ENCODE data around the gene EIF4G1. TPM values are rescaled to one million over a fixed set of nuclear protein-coding genes. Genes with fewer than 3 reads are reported as not detected.

Gene EIF4G1
- total RNA-seq, 1 experiment from 2014 or later = 496 TPM

DNA sequence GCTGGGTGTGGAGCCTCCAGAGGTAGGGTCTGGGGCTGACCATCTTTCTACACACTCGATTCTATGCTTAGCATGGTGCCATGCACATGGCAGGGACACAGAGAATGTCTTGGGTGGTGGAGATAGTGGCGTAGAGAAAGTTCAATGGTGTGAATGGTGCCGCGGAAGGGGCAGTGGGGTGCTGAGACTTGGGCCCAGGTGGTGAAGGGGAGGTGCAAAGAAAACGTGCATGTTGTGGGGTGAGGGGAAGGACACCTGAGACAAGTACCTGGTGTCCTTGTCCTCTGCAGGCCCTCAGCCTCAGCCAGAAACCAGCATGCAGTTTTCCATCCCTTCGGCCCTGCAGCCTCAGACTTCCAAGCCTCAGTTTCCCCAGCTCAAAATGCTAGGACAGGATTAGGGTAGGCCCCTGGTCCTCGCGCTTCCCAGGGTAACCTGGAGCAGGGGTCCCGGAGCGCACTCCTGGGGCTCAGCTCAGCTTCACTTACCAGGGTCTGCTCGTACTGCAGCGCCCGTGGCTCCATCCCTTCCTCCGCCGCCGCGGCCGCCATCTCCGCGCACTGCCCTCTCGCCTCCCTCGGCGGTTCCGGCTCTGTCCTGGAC is 46.6 kb downstream of the EIF4G1 start (continued):
- TF ChIP-seq TCF7L2 (IDR thresholded peaks at IDR 0.05; ENCODE audit: borderline replicate concordance, extremely low read depth, insufficient read depth, insufficient read length) (no peak), SRF (IDR thresholded peaks at IDR 0.05; ENCODE audit: low read depth) (no peak), EZH2 (IDR thresholded peaks at IDR 0.05) (no peak), CEBPB (IDR thresholded peaks at IDR 0.05; ENCODE audit: low read depth) (no peak), CBX3 (IDR thresholded peaks at IDR 0.05; ENCODE audit: low read depth) (no peak), RAD21 (IDR thresholded peaks at IDR 0.05; ENCODE audit: low read depth) (no peak)

DNA sequence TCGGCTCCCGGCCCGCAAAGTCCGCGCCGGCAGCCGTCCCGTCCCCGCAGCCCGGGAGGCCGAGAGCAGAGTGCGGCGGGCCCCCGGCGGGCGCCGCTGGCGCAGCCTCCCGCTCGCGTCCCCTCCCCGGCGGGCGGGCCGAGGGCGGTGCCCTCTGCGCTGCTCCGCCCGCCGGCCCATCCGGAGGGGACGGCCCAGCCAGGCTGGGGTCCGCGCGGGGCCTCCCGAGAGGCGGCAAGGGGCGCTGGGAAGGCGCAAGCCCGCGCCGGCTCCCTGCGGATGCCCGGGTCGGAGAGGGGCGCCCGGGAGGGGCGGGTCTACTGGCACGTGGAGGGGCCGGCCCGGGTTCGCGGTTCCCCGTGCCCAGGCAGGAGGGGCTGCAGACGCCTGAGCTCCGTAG is 47.1 kb downstream of the EIF4G1 start, which contains the start of the genes CLCN2 and POLR2H:
Gene CLCN2, minus strand, starts transcription at position 74 of the 400 bp plus-strand sequence. CDS start 126 bp downstream, outside the sequence.
Gene POLR2H, plus strand, starts transcription at position 179 of the 400 bp plus-strand sequence. CDS start 1,783 bp downstream, outside the sequence.
- BruUV-seq (replicated peaks) = no TSS peak
- Histone ChIP-seq H3K79me2 (ENCODE audit: insufficient read depth, low read length) (peaks cover 42% of the 10 kb centered on the region), H3K4me2 (ENCODE audit: low read length) (peak within 1 kb of the TSS; percentile 99), H3K36me3 (ENCODE audit: control insufficient read depth in 1 of 2, insufficient read depth in 2 of 2, low read length in 2 of 2) (peaks cover 15 to 20% of the 10 kb centered on the region in 2 experiments; a peak in 3 of 4 replicates), H3K4me1 (ENCODE audit: control insufficient read depth in 1 of 2, insufficient read depth in 2 of 2, low read length in 2 of 2) (peaks cover 9 to 25% of the 10 kb centered on the region in 2 experiments), H3K27me3 (ENCODE audit: insufficient read depth, low read length) (no peaks in the 10 kb centered on the region), H3K9ac (ENCODE audit: low read length) (peak within 1 kb of the TSS; percentile 99), H3K4me3 (replicated peaks in 1 of 2; ENCODE audit: low read depth in 1 of 2, low read length in 2 of 2) (peak within 1 kb of the TSS; percentile 95 to 96), H4K20me1 (ENCODE audit: insufficient read depth) (no peaks in the 10 kb centered on the region), H3K9me2 (ENCODE audit: insufficient read depth) (no peaks in the 10 kb centered on the region), H3K9me3 (ENCODE audit: control insufficient read depth in 1 of 2, insufficient read depth in 1 of 2, low read depth in 1 of 2, low read length in 2 of 2) (no peaks in the 10 kb centered on the region), H2AFZ (ENCODE audit: low read depth, low read length, poor library complexity, severe bottlenecking) (no peak within 1 kb of the TSS), H3K27ac (ENCODE audit: low read depth, low read length) (peak within 1 kb of the TSS; percentile 96)
- POLR2A ChIA-PET = interaction anchor here (1.1 to 2.6 kb wide), 7 partner anchors 10 to 180 kb away, joined by 3 to 13 read pairs (median 5); no protein-coding TSS in a partner anchor
- TF ChIP-seq ZFX (IDR thresholded peaks at IDR 0.05) (peak; percentile 69), CBX3 (IDR thresholded peaks at IDR 0.05; ENCODE audit: low read depth) (no peak), EGR1 (IDR thresholded peaks at IDR 0.05; ENCODE audit: low read depth) (no peak), POLR2AphosphoS5 (IDR thresholded peaks at IDR 0.05; ENCODE audit: low read depth, low read length) (peak; percentile 55), YY1 (IDR thresholded peaks at IDR 0.05; ENCODE audit: extremely low read depth, insufficient replicate concordance, low read depth, low read length) (peak; percentile 55), CEBPB (IDR thresholded peaks at IDR 0.05; ENCODE audit: low read depth) (no peak), ELF1 (IDR thresholded peaks at IDR 0.05; ENCODE audit: borderline replicate concordance, low read depth) (no peak), EZH2phosphoT487 (IDR thresholded peaks at IDR 0.05; ENCODE audit: borderline replicate concordance) (no peak), FOSL1 (IDR thresholded peaks at IDR 0.05; ENCODE audit: low read depth) (no peak), SRF (IDR thresholded peaks at IDR 0.05; ENCODE audit: low read depth) (no peak), TCF7L2 (IDR thresholded peaks at IDR 0.05; ENCODE audit: borderline replicate concordance, extremely low read depth, insufficient read depth, insufficient read length) (no peak)
- TF ChIP-seq, protein P1, sequence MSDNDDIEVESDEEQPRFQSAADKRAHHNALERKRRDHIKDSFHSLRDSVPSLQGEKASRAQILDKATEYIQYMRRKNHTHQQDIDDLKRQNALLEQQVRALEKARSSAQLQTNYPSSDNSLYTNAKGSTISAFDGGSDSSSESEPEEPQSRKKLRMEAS (IDR thresholded peaks at IDR 0.05) = no peak
- RAD21 ChIA-PET (ENCODE audit: low non-redundant PET in 1 of 2, low total read pairs in 2 of 2, uncharacterized antibody in 2 of 2, unreplicated experiment in 2 of 2) = interaction anchor here in 1 of 2 experiments (0.7 kb wide), 1 partner anchor 10 kb away, joined by 3 read pairs; no protein-coding TSS in a partner anchor
- peak; percentile 52 for ATAC-seq
- intact Hi-C loops (cut with micrococcal nuclease) = no loop called here
- no peak for DNase-seq (ENCODE audit: low read depth, low spot score)
- CTCF ChIA-PET = interaction anchor here (0.9 to 1.5 kb wide), 2 partner anchors 16 to 191 kb away, joined by 3 to 7 read pairs; no protein-coding TSS in a partner anchor

Measured in HCT116 (cell line).